Heart left ventricle (tissue), 16 donors: ENCODE results near the gene LAGE3. TPM values are rescaled to one million over a fixed set of nuclear protein-coding genes. Genes with fewer than 3 reads are reported as not detected.

Source experiments
- ATAC-seq, 4 donors: fragments of 200-7000 bp; cut with Tn5 transposase; one replicate each; pipeline ENCODE4 v1.9.1; 2020 to 2022; ENCODE audit warnings: moderate library complexity in 4 of 4, mild to moderate bottlenecking in 3 of 4, moderate number of reproducible peaks in 1 of 4
- DNase-seq, 5 donors: peaks; one replicate each; pipeline ENCODE4 v3.0.0-alpha.2; 2020
- H3K27ac ChIP-seq, 12 donors: fragments of 200-600 bp; sonication (generic) in 4 of 12; one replicate each; pipeline versions ENCODE4 v1.5.0 to v1.8.0; 2016 to 2022; ENCODE audit warnings: mild to moderate bottlenecking in 2 of 12
- H3K27me3 ChIP-seq, 9 donors: fragments of 200-600 bp; sonication (generic) in 2 of 9; one replicate each; pipeline versions ENCODE4 v1.5.1 to v1.8.0; 2016 to 2022; ENCODE audit warnings: mild to moderate bottlenecking in 3 of 9
- H3K36me3 ChIP-seq, 9 donors: fragments of 200-600 bp; sonication (generic) in 2 of 9; one replicate each; pipeline versions ENCODE4 v1.5.0 to v1.8.0; 2018 to 2022; ENCODE audit warnings: mild to moderate bottlenecking in 2 of 9
- H3K4me1 ChIP-seq, 12 donors: fragments of 200-600 bp; sonication (generic) in 4 of 12; one replicate each; pipeline versions ENCODE4 v1.5.0 to v1.8.0; 2016 to 2022; ENCODE audit warnings: mild to moderate bottlenecking in 3 of 12
- H3K4me3 ChIP-seq, 12 donors: fragments of 200-600 bp; sonication (generic) in 4 of 12; one replicate each; pipeline versions ENCODE4 v1.5.0 to v1.8.0; 2017 to 2022; ENCODE audit warnings: mild to moderate bottlenecking in 9 of 12, moderate library complexity in 4 of 12
- H3K9me3 ChIP-seq, 12 donors: fragments of 200-600 bp; sonication (generic) in 4 of 12; one replicate each; pipeline versions ENCODE4 v1.5.0 to v1.8.0; 2016 to 2022; ENCODE audit warnings: mild to moderate bottlenecking in 1 of 12
- CTCF ChIP-seq, 12 donors: fragments of 200-600 bp; sonication (generic) in 4 of 12; IDR thresholded peaks; one replicate each; pipeline versions ENCODE4 v1.5.0 to v1.8.0; 2018 to 2022; ENCODE audit warnings: antibody characterized with exemption in 12 of 12, mild to moderate bottlenecking in 5 of 12
- POLR2A ChIP-seq, 2 donors: fragments of 450-650 bp; IDR thresholded peaks; one replicate each; pipeline ENCODE4 v1.6.1; 2017; ENCODE audit warnings: antibody characterized with exemption in 2 of 2, mild to moderate bottlenecking in 2 of 2, moderate library complexity in 2 of 2
- WGBS, 4 donors: extraction: QIAGEN DNeasy Blood & Tissue Kit in 2 of 4; methylation state at CpG; one replicate each; pipeline versions ENCODE4 v1.1.5 to v1.1.7; 2013 to 2018; 5-methylcytosine and 5-hydroxymethylcytosine counted together
- intact Hi-C, 10 donors: fragments of 100-400 bp; cut with DNase I; formaldehyde crosslinking; loops; one replicate each; pipeline versions ENCODE4 v1.11.1 to v1.14.2; 2022
- polyA plus RNA-seq, 2 donors: library from polyadenylated mRNA; stranded (reverse); fragments of 200-250 nt; gene quantifications; one replicate each; pipeline ENCODE4 v1.2.3, GENCODE V29; 2013
- total RNA-seq, 9 donors: library from RNA; depleted of rRNA in 2 of 9; stranded (reverse); fragments of >200 nt in 2 of 9; fragmentation: NEBNext Ultra II Directional in 3 of 9; extraction: Animal tissue kit (Norgen Biotek cat#: 25700) in 3 of 9; gene quantifications; one replicate each; pipeline versions ENCODE4 v1.1.0 to v1.2.4, GENCODE V29; 2016 to 2023
- donor health status: ischemic (EF 13 %, LVEDD 7.1; RV severe dilation, severe dysfunction).
- donor health status: healthy with polysubstance abuse.
- donor health status: DM: no; HTN: yes; CAD: no.
- donor health status: DM: no; HTN: no; CAD: no.
- donor health status: ischemic (EF 25% LVEDD 6.9; RV normal size, moderate dysfunction).
- donor health status: ischemic (EF 25% LVEDD 5.7; RV mildly dilated, moderate dysfunction).
- donor health status: healthy.
- donor health status: DM: yes; HTN: yes; CAD: no.
- donor health status: ischemic (EF 35%, LVEDD 5.7; RV mildly dilated, moderate dysfunction).
- donor health status: nonischemic (EF 11% LVEDD 7.7; RV severe dilation, severe dysfunction).
- donor health status: DM: yes; HTN: yes; CAD: no.
- donor health status: PGD.
- donor health status: ischemic (EF 29% LVEDD 5.4; RV normal size, mild dysfunction).
- donor health status: nonischemic (EF 23%, LVEDD 6.1; RV moderate dilation, normal function).

LAGE3 gene
- total and polyA plus RNA-seq, 11 donors = 15.1 to 26.8 (median 18.9) TPM

DNA sequence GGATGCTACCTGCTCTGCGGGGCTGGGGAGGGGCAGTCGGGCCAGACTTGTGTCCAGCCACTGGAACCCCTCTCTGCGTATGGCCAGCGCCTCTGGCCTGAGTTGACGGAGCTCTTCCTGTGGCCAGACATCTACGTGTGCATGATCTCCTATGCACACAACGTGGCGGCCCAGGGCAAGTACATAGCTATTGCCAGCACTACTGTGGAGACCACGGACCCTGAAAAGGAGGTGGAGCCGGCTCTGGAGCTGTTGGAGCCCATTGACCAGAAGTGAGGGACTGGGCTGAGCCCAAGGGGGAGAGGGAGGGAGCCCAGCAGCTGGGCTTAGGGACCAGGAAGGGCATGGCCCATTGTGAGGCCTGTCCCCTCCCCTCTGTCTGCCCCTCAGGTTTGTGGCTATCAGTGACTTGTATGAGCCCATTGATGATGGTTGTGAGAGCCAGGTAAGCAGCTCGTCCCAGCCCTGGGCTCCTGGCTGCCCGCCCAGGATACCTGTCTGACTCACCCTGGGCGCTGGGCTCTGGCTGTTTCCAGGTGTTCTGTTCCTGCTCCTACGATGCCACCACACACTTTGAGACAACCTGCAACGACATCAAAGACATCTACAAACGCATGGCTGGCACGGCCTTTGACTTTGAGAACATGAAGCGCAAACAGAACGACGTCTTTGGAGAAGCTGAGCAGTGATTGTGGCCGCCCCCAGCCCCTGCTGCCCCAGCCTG lies 36.9 kb downstream of the LAGE3 start:
- intact Hi-C loops = loop anchor here in 1 of 10 donors (5.0 kb wide), 1 partner anchor 40 kb away; no protein-coding TSS in a partner anchor
- Histone ChIP-seq H3K27me3 (no peaks in the 10 kb centered on the region), H3K4me1 (peaks cover 0 to 28% (median 15%) of the 10 kb centered on the region in 12 donors), H3K27ac (no peak overlapping the region), H3K4me3 (no peak overlapping the region), H3K9me3 (no peaks in the 10 kb centered on the region), H3K36me3 (peaks cover 0 to 38% (median 28%) of the 10 kb centered on the region in 9 donors)
- WGBS, 4 donors = 78 to 89% (median 84%) methylated on average over 19 to 21 of the region's 21 CpGs
- no peak for TF ChIP-seq CTCF (IDR thresholded peaks at IDR 0.05)
- no peak for TF ChIP-seq POLR2A (IDR thresholded peaks at IDR 0.05)
- DNase-seq = no peak
- ATAC-seq = no peak

GRCh38 chrX:154441564-154441963 lies 37.5 kb downstream of the LAGE3 start:
- 88 to 95% (median 88%) methylated on average over 11 of the region's 11 CpGs for WGBS, 4 donors
- no peak overlapping the region for H3K4me3 ChIP-seq
- no peaks in the 10 kb centered on the region for H3K27me3 ChIP-seq
- peaks cover 0 to 28% (median 15%) of the 10 kb centered on the region in 12 donors for H3K4me1 ChIP-seq
- TF ChIP-seq POLR2A (IDR thresholded peaks at IDR 0.05) (no peak), CTCF (IDR thresholded peaks at IDR 0.05) (no peak)
- H3K36me3 ChIP-seq = peaks cover 0 to 35% (median 28%) of the 10 kb centered on the region in 9 donors
- intact Hi-C loops = loop anchor here in 1 of 10 donors (5.0 kb wide), 1 partner anchor 41 kb away; no protein-coding TSS in a partner anchor
- no peak overlapping the region for H3K27ac ChIP-seq
- H3K9me3 ChIP-seq = no peaks in the 10 kb centered on the region
- DNase-seq = no peak
- no peak for ATAC-seq

DNA sequence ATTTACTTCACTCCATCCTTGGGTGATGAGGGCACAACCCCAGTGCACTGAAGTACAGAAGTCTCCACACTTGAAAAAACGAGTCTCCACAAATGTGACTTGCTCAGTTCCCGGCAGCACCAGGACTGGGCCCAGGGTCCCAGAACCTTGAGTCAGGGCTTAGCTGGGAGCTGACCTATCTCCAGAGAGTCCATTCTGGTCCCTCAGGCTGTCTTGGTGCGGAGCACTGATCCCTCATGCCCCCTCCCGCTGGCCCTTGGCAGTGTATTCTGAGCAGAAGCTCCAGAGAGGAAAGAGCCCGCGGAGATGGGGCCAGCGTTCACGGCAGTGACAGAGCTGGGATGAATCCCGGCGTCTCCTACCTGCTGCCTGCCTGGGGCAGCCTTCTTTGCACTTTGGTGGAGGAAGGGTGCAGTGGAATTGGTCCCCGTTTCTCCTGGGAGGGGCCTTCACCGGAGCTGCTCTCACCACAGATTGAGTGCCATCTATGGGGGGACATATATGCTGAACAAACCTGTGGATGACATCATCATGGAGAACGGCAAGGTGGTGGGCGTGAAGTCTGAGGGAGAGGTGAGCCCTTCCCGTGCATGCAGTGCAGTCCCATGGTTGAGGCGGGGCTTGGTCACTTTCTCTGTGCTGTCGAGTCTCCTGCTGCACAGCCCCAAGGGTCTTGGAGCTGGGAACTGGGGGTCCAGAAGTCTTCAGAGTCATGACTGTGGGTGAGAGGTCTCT lies 38.3 kb downstream of the LAGE3 start:
- WGBS, 4 donors = 80 to 84% (median 82%) methylated on average over 15 to 17 of the region's 17 CpGs
- Histone ChIP-seq H3K4me3 (no peak overlapping the region), H3K27ac (no peak overlapping the region), H3K36me3 (peaks cover 0 to 35% (median 28%) of the 10 kb centered on the region in 9 donors), H3K9me3 (no peaks in the 10 kb centered on the region), H3K27me3 (no peaks in the 10 kb centered on the region), H3K4me1 (peaks cover 0 to 31% (median 16%) of the 10 kb centered on the region in 12 donors)
- TF ChIP-seq POLR2A (IDR thresholded peaks at IDR 0.05) = no peak
- no peak for TF ChIP-seq CTCF (IDR thresholded peaks at IDR 0.05)
- DNase-seq (no peak), ATAC-seq (no peak)
- intact Hi-C loops = loop anchor here in 1 of 10 donors (5.0 kb wide), 1 partner anchor 42 kb away; no protein-coding TSS in a partner anchor

DNA sequence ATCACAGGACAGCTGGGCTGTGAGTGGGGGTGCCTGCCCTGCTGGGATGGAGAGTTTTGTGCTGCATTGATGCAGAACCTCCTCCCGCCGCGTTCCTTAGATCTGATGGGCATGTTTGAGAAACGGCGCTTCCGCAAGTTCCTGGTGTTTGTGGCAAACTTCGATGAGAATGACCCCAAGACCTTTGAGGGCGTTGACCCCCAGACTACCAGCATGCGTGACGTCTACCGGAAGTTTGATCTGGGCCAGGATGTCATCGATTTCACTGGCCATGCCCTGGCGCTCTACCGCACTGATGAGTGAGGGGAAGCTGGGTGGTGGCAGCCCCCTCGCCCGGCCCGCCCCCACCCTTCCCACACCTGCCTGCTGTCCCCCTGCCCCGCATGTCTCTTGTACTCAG lies 39.2 kb downstream of the LAGE3 start:
- no peak overlapping the region for H3K27ac ChIP-seq
- intact Hi-C loops = loop anchor here in 4 of 10 donors (5.0 to 10.0 kb wide), 5 partner anchors 37 to 77 kb away; partner anchors contain the start of genes EMD (in 1 of the 4), FAM3A (in 1 of the 4), FLNA (in 1 of the 4) and LAGE3 (in 1 of the 4)
- H3K9me3 ChIP-seq = no peaks in the 10 kb centered on the region
- 87 to 90% (median 88%) methylated on average over 18 of the region's 18 CpGs for WGBS, 4 donors
- ATAC-seq = no peak
- H3K36me3 ChIP-seq = peaks cover 0 to 38% (median 29%) of the 10 kb centered on the region in 9 donors
- no peaks in the 10 kb centered on the region for H3K27me3 ChIP-seq
- peaks cover 0 to 24% (median 11%) of the 10 kb centered on the region in 12 donors for H3K4me1 ChIP-seq
- no peak overlapping the region for H3K4me3 ChIP-seq
- DNase-seq = no peak
- no peak for TF ChIP-seq POLR2A (IDR thresholded peaks at IDR 0.05)
- no peak for TF ChIP-seq CTCF (IDR thresholded peaks at IDR 0.05)
